ENCODE data around the gene NECAB2.

The NECAB2 gene

DNA sequence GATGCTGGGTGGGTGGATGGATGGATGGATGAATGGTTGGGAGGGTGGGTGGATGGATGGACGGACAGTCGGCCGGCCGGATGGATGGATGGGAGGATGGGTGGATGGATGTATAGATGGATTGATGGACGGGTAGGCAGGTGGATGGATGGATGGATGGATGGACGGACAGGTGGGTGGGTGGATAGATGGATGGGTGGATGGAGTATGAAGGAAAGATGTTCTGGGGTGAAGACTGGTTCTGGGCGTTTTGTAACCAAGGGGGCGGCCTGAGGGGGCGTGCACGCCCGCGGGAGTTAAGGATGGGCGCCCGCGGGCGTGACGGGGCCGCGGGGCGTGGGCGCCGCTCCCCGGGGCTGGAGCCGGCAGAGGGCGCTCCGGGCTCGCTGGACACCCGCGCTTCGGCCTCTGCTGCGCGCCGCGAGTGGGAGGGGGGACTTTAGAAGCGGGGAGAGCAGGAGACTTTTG is at the start of gene NECAB2:
Gene NECAB2, plus strand, starts transcription at position 407 of the 468 bp plus-strand sequence. CDS start 405 bp downstream, outside the sequence.
- FAIRE-seq (no peak), DNase-seq (ENCODE audit: insufficient read length, low spot score) (peak; percentile 73)

DNA sequence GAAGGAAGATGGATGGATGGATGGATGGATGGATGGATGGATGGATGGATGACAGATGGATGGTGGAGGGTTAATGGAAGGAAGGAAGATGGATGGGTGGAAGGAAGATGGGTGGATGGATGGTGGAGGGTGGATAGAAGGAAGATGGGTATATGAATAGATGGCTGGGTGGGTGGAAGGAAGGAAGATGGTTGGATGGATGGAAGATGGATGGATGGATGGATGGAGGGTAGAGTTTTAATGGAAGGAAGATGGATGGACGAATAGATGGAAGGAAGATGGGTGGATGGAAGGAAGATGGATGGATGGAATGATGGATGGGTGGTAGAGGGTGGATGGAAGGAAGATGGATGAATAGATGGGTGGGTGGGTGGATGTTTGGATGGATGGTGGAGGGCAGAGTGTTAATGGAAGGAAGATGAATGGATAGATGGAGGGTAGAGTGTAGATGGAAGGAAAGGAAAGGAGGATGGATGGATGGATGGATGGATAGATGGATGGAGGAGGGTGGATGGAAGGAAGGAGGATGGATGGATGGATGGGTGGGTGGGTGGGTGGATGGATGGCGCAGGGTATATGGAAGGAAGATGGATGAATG is 47.1 kb upstream of the NECAB2 start:
- DNase-seq (ENCODE audit: insufficient read length, low spot score): no peak

DNA sequence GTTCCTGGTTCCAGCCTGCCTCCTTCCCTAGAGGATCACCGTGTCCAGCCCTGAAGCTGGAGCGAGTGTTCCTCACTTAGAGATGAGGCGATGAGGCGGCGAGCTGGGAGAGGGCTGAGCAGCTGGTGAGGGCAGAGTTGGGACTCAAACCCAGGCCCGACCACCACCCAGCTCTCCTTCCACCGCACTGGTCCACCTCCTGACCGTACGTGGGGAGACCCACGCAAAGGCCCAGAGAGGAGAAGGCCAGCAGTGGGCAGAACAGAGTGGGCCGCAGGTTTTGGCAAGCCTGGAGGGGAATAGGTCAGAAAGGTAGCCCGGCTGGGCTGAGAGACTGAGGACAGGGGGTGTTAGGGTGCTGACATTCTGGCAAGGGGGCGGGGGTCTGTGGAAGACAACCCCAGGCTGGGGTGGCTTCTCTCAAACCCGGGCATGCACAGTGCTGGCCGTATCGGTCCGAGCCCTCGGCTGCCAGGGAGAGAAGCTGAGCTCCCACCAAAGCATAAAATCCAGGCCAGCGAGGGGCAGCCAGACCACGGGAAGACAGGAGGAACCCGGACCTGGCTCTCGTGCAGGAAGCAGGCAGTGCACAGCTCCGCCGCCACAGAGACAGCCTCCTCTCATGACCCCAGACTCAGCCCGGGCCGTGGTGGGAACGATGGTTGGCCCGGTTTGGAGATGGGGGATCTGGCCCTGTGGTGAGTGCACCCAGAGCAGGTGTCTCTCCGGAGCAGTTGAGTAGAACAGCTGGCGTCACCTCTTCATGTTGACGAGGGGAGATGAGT is 44.3 kb upstream of the NECAB2 start:
- DNase-seq (ENCODE audit: insufficient read length, low spot score): no peak
- FAIRE-seq: no peak

More for the DNA sequence above, 47.1 kb upstream of the NECAB2 start:
- FAIRE-seq: no peak

DNA sequence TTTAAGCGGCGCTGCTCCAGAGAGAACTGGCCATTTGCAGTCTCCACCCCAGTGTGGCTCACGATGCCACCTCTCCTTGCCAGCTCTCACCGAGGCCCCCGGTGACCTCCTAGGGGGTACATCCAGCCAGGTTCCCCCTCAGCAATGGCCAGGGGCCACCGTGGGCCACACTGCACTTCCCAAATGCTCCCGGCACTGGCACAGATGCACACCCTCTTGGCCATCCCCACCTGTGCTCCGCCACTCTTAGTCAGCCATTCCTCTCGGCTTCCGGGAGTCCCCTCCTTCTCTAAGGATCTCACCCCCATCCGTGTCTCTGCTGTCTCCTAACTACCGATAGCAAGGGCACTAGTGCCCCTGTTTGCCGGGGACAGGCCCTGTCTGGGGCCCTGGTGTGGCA is 43.4 kb upstream of the NECAB2 start:
- no peak for FAIRE-seq
- no peak for DNase-seq (ENCODE audit: insufficient read length, low spot score)

DNA sequence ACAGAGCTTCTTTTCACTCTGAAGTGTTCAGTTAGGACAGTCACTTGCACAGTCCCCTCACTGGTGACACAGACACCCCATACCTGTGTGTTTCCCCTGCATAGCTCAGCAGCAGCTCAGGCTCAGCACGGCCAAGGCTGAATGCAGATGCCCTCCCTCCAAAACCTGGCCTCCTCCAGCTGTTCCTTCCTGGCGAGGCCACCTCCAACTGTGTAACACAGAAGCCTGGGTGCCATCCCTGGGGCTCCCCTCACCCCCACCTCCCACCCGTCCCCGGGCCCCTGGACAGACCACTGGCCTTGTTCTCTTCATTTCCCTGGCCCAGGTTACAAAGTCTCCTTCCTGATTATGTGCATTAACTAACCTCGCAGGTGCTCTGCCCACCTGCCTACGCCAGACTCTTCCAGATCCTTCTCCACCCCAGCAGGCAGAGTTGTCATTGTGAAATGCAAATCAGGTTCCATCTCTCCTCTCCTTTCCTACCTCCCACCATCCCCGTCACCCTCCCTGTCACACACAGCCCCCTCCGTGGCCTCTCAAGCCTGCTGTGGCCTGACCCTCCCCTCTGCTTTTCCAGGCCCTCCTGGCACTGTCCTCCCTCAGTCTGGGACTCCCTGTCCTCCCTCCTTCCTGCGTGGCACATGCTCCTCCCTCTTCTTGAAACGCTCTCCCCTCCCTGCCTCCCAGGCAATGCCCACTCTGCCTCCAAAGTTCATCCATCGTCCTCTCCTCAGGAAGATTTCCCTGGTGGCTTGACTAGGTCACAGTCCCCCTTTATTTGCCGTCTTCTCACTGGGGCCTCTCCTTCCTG is 42.7 kb upstream of the NECAB2 start:
- no peak for DNase-seq (ENCODE audit: insufficient read length, low spot score)
- FAIRE-seq: no peak

DNA sequence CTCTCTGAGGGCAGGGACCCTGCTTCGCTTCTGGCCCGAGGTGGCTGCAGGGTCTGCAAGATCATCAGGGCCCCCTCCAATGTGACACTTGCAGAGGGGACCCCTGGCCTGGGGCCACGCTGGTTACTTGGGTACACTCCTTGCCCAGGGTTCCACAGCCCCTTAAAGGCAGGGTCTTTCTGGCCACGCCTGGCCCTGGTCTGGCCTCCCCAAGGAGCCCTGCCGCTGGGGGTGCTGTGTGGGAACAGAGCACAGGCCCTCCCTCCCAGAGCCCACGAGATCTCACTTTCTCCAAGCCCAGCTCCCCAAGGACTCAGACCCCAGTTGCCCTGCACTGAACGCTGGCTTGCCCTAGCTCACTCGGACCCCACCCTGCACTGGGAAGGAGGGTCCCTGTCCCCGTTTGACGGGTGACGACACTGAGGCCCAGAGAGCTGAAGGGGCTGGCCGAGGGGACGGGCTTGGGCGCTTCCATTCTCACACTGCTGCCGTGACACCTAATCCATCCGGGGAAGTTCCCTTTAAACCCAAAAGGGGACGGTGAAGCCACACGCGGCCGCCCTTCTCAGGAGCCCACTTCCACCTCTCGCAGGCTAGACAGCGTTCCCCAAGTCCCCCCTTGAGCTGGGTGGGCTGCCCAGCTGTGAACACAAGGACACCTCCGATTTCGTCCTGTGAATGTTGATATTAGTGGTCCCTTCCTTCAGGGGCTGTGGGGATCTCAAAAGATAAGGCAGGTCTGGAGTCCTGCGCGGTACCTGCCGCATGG is 41.9 kb upstream of the NECAB2 start:
- DNase-seq (ENCODE audit: insufficient read length, low spot score): no peak
- FAIRE-seq: no peak

DNA sequence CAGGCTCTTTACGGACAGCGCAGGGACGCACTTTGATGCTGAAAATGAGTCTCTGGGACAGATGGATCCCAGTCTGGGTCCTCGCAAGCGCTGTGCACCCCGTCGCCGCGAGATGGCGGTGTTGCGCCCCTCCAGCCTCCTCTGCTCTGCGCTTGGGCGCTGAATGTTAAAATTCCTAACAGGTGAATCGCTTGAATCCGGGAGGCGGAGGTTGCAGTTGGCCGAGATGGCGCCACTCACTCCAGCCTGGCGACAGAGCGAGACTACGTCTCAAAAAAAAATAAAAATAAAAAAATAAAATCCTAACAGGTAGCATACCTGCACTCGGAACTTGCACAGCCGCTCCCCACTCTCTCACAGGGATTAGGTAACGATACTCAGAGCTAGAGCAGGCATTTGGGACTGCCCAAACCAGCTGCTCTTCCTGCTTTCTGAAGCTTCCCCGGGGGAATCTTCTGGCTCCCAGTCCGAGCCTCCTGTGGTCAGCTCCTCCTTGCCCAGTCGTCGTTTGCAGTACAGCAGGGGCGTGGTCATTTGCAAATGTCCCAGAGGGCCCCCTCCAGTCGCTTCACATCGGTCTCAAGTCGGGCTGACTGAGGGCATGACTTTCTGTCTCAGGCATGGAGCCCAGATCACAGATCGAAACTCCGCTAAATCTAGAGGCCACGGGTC is 41.2 kb upstream of the NECAB2 start:
- FAIRE-seq (peak; percentile 87), DNase-seq (ENCODE audit: insufficient read length, low spot score) (peak; percentile 84)

DNA sequence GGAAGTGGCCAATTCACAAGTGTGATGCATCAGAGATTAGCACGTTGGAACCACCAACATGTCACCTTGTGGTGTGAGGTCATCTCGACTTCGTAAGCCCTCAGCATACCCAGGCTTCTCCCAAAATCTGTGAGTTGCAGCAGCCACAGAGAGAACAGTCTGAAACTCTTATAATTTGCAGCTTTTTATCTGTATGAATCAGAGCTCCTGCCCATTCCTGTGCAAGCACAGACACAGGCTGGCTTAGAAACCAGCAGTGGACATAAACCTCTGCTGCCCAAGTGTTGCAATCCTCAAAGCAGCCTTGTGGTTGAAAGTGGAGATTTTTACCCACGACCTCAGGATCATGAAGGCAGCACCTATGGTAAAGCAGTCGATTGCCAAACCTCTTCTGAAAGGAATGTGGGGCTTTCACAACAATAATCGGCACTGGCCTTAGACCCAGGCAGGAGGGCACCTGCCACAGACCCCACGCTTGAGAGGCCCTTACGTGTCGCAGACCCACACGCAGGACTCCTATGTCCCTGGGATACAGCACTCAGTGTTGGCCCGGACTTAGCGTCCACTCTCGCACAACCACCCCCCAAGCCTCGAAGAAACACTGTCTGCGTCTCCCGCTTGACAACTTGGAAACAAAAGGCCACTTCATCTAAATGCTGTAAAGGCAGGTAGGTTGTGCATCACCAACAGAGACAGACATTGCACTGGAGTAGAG is 39.5 kb upstream of the NECAB2 start:
- no peak for FAIRE-seq

DNA sequence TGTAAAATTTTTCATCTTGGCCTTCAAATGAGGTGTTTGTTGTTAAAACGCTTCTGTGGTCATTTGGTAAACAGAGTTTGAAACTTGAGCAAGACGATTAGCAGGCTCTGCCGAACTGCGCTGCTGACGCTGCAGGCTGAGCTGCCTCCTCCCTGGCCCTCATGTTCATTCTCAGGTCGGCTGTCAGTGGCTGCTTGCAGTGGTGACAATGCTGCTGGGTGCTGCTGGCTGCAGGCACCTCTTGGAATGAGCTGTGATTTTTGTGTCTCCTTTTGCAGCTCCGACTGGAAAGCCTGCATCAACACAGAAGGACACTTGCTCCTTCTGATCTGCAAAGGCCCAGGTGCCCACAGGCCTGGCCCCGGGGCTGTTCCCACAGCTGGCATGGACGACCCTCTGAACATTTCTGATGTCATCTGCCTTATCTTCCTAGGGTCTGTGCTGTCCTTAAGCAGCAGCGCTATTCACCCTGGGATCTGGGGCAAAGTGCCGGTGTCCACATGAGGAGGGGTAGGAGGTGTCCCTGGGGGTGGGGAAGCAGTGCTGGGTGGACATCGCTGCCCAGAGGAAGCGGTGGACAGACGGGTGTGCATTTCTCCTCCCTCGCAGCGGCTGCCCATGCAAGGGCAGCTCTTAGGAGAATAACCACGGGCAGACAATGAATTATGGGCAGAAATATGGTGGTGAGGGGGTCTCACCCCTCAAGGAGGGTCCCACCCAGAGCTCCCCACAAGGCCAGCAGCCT is 38.1 kb upstream of the NECAB2 start:
- FAIRE-seq (no peak), DNase-seq (ENCODE audit: insufficient read length, low spot score) (no peak)

More for the DNA sequence above, 39.5 kb upstream of the NECAB2 start:
- no peak for DNase-seq (ENCODE audit: insufficient read length, low spot score)

DNA sequence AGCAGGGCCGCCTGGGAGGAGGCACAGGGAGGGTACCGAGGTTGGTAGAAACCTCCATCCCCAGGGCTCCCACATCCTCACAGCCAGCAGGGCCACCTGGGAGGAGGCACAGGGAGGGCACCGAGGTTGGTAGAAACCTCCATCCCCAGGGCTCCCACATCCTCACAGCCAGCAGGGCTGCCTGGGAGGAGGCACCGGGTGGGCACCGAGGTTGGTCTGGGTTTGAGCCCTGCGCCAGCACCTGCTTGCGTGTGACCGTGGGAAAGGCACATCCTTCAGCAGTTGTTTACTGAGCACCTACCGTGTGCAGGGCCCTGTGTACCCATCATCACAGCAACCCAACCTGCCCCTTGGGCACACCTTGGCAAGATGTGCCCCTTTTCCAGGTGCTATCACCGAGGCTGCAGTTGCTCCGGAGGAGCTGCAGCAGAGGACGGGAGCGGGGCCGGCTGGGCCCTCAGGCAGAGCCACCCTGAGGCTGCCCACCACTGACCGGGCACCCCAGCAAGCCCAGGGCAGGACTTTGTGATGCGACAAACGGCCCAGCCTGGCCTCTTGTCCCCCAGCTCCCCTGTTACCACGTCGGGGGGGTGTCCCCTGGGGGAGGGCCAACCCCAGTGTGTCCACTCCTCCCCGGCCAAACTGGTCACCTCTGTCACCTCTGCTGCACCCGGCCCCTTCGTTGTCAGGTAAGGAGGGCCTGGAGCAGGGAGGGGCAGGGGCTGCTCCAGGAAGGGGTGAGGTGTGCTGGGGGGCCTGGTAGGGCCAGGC is 37.1 kb upstream of the NECAB2 start:
- FAIRE-seq (no peak), DNase-seq (ENCODE audit: insufficient read length, low spot score) (no peak)

DNA sequence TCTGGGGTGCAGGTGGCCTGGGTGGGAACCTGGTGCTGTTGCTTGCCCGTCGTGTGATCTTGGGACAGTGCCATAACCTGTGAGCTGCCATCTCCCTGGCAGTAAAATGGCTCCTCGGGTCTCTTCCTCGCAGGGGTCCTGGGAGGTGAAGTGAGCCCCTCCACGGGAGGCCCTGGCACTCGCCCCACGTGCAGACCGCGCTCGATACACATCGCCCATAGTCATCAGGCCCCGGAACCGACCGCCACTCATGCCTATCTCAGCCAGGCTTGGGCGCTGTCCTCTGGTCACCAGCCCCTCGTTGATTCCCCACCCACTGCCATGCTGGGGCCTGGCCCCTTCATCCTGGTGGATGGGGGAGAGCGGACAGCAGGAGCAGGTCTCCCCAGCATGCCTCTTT is 36.5 kb upstream of the NECAB2 start:
- no peak for FAIRE-seq
- no peak for DNase-seq (ENCODE audit: insufficient read length, low spot score)

DNA sequence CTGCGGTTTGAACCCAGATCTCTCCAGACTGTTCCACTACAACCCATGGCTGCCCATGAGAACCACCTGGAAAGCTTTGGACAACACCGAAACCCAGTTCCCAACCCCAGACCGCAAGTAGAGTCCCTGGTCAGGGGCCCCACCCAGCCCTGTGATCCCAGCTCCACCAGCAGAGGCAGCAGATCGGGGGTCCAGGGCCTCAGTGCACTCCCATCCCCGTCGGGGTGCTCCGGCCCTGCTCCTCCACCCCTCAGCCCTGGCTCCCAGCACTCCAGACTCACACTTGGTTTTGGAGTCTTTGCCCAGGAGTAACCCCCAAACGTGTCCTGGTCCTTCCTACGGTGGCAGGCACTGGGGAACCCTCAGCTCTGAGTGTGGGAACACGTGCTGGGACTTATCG is 35.7 kb upstream of the NECAB2 start:
- FAIRE-seq: no peak
- DNase-seq (ENCODE audit: insufficient read length, low spot score): no peak

DNA sequence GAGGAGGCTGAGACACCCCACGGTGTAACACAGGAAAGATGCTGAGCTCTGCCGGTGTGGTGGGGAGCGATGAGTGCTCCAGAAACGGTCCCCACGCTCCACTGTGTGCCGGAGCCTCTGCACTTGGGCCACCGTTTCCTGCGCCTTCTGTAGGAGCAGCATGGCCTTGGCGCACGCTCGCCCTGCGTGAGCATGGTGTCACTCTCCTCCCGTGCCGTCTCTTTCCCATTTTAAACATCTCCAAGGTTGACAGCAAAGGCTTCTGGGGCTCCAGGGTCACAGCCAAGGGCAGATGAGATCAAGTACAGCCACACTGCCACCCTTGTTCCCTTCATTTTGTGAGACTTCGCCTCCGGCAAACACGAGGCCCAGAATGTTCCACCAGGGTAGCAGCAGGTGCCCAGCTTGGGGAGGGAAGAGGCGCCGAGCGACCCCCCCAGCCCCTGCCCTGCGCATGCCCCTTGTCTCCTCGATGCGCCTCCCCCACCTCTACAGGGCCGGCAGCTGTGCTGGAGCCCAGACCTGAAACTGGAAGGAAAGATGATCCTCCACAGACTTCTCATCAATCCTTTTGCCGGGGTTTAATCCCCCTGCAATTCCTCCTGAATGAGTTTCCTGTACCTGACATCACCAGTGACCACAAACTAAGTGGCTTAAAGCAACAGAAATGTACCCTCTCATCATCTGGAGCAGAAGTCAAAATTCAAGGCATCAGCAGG is 34.9 kb upstream of the NECAB2 start:
- FAIRE-seq (no peak), DNase-seq (ENCODE audit: insufficient read length, low spot score) (no peak)

DNA sequence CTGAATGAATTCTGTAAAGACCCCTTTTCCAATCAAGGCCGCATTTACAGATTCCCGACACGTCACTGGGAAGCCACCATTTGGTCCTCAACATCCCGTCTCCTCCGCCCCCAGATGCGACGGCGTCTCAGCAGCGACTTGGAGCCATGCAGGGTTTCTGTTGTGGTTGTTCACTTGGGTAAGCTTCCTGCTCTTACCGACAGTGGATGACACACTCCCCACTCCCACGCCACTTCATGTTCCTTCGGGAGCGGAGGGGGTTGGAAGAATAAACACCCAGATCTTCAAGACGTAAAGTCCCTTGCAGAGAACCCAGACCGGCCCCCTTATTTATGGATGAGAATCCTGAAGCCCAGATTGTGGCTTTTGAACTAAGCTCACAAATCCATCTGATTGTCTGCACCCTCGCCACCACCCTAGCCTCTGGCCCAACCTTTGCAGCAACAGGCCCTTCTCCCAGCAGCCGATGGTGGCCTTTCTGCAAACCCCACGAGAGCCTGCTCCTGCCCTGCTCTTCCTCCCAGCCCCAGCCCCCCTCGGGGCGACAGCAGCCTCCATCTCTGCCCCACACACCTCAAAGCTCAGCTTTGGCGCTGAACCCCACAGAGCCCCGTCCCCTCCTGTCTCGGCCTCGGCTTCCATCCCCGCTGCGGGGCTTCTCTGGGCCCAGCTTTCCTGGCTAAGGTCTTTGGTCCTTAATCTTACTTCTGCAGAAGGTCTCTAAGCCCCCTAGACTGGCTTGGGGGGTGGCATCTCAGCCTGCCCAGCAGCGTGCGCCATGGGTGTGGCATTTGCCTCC is 34.0 kb upstream of the NECAB2 start:
- no peak for FAIRE-seq
- no peak for DNase-seq (ENCODE audit: insufficient read length, low spot score)

DNA sequence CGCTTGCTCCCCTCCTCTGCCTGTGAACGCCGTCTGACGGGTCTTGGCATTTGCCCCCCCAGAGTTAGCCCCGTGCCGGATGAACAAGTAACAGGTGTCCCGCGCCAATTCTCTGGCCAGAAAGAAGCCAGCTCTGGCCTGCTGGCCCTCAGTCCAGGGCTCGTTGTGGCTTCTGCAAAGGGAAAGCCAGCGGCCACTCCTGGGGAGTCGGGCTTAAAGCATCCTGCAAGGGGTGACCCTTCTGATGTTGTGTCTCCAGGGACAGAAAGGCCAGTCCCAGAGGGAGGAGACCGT is 33.4 kb upstream of the NECAB2 start:
- DNase-seq (ENCODE audit: insufficient read length, low spot score) (no peak), FAIRE-seq (no peak)

DNA sequence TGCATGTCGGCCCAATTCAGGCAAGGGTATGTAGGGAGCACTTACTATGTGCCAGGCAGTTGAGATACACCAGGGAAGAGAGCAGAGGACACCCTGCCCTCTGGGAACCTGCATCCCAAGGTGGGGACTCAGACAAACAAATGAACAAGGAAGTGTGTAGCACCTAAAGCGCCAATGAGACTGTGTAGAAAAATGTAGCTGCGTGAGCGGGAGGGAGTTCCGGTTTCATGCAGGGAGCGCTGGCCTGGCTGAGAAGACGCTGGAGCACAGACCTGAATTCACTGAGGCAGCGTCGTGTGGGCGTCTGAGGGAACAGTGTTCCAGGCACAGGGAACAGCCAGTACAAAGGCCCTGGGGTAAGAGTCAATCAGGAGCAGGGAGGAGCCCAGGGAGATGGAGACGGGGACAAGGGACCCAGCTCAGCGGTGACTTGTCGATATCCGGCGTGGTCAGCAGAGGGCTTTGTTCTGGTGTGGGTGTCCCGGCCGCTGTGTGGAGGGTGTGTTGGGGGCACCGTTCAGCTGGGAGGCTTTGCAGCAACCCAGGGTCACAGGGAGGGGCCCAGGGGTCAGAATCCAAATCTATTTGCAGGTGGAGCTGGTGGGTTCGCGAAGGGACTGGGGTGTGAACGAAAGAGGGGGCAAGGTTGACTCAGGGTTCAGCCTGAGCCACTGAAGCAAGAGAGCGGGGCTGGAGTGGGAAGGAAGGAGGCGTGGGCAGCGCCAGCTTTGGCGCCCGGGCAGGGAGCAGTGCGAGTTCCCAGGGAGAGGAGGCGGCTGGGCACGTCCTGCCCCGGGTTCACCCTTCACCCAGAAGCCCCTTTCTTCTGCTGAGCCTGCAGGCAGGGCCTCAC is 32.8 kb upstream of the NECAB2 start:
- no peak for DNase-seq (ENCODE audit: insufficient read length, low spot score)
- no peak for FAIRE-seq

Data from GM19239 (cell line).